Progenitor cell of endocrine pancreas (in vitro differentiated cells): ENCODE results near the gene SLIT3. TPM values are rescaled to one million over a fixed set of nuclear protein-coding genes. Genes with fewer than 3 reads are reported as not detected.

ENCODE experiments used
- DNase-seq: peaks from one replicate; pipeline ENCODE4 v3.0.0; 2021; ENCODE audit warnings: low spot score; ENCODE audit not compliant: unreplicated experiment
- H3K27ac Mint-ChIP-seq: 2 replicates; pipeline ENCODE4 v1.8.0; 2021; ENCODE audit warnings: mild to moderate bottlenecking, moderate library complexity, mixed read lengths
- H3K27me3 Mint-ChIP-seq: 2 replicates; pipeline ENCODE4 v1.8.0; 2021; ENCODE audit warnings: mixed read lengths
- H3K36me3 Mint-ChIP-seq: 2 replicates; pipeline ENCODE4 v1.8.0; 2022; ENCODE audit warnings: mixed read lengths; ENCODE audit not compliant: insufficient read depth
- H3K4me1 Mint-ChIP-seq: 2 replicates; pipeline ENCODE4 v1.8.0; 2021; ENCODE audit warnings: low read depth, mixed read lengths
- H3K4me3 Mint-ChIP-seq: 2 replicates; pipeline ENCODE4 v1.8.0; 2021; ENCODE audit warnings: low read depth, mild to moderate bottlenecking, moderate library complexity, mixed read lengths
- H3K9me3 Mint-ChIP-seq: 2 replicates; pipeline ENCODE4 v1.8.0; 2021; ENCODE audit warnings: low read depth, mixed read lengths
- CTCF ChIP-seq: fragments of 200-600 bp; sonication (generic); IDR thresholded peaks from one replicate; pipeline ENCODE4 v1.5.0; 2021; ENCODE audit warnings: antibody characterized with exemption, mild to moderate bottlenecking; ENCODE audit not compliant: unreplicated experiment
- total RNA-seq: library from RNA; stranded (reverse); gene quantifications from 2 replicates; pipeline ENCODE4 v1.2.1, GENCODE V29; 2021

SLIT3 gene
- total RNA-seq, 1 donor from 2014 or later, result 18.8 TPM

DNA sequence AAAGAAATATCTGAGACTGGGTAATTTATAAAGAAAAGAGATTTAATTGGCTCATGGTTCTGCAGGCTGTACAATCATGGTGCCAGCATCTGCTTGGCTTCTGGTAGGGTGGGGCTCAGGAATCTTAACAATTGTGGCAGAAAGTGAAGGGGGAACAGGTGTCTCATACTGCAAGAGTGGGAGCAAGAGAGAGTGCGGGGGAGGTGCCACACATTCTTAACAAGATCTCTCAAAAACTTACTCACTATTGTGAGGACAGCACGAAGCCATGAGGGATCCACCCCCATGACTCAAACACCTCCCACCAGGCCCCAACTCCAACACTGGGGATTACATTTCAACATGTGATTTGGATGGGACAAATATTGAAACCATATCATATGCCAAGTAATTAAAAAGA, 651.6 kb downstream of the SLIT3 start:
- no peak for DNase-seq
- peaks cover 3% of the 10 kb centered on the region for H3K9me3 Mint-ChIP-seq
- H3K27me3 Mint-ChIP-seq, result no peaks in the 10 kb centered on the region
- TF ChIP-seq CTCF, result no peak
- no peak overlapping the region for H3K27ac Mint-ChIP-seq
- H3K36me3 Mint-ChIP-seq, result peaks cover 4% of the 10 kb centered on the region
- no peak overlapping the region for H3K4me3 Mint-ChIP-seq
- H3K4me1 Mint-ChIP-seq, result no peaks in the 10 kb centered on the region

DNA sequence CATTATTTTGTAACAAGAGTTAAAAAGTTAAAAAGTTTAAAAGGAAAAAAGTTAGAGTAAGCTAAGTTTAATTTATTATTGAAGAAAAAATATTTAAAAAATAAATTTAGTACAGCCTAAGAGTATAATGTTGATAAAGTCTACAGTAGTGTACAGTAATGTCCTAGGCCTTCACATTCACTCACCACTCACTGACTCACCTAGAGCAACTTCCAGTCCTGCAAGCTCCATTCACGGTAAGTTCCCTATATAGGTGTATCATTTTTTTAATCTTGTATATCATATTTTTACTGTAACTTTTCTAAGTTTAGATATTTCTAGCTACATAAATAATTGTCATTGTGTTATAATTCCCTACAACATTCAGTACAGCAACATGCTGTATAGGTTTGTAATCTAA, 652.4 kb downstream of the SLIT3 start:
- Mint-ChIP-seq H3K9me3 (peaks cover 3% of the 10 kb centered on the region), H3K27me3 (no peaks in the 10 kb centered on the region), H3K36me3 (peaks cover 4% of the 10 kb centered on the region), H3K27ac (no peak overlapping the region), H3K4me1 (no peaks in the 10 kb centered on the region), H3K4me3 (no peak overlapping the region)
- DNase-seq, result no peak
- TF ChIP-seq CTCF, result no peak

GRCh38 chr5:168648016-168648415, 652.9 kb downstream of the SLIT3 start:
- peaks cover 4% of the 10 kb centered on the region for H3K36me3 Mint-ChIP-seq
- no peaks in the 10 kb centered on the region for H3K27me3 Mint-ChIP-seq
- no peaks in the 10 kb centered on the region for H3K4me1 Mint-ChIP-seq
- TF ChIP-seq CTCF, result no peak
- H3K27ac Mint-ChIP-seq, result no peak overlapping the region
- H3K9me3 Mint-ChIP-seq, result peaks cover 3% of the 10 kb centered on the region
- DNase-seq, result no peak
- H3K4me3 Mint-ChIP-seq, result no peak overlapping the region

GRCh38 chr5:168647083-168647482, 653.9 kb downstream of the SLIT3 start:
- DNase-seq, result no peak
- no peak overlapping the region for H3K4me3 Mint-ChIP-seq
- no peak for TF ChIP-seq CTCF
- H3K27ac Mint-ChIP-seq, result no peak overlapping the region
- H3K27me3 Mint-ChIP-seq, result no peaks in the 10 kb centered on the region
- peaks cover 3% of the 10 kb centered on the region for H3K9me3 Mint-ChIP-seq
- H3K36me3 Mint-ChIP-seq, result peaks cover 4% of the 10 kb centered on the region
- H3K4me1 Mint-ChIP-seq, result no peaks in the 10 kb centered on the region

DNA sequence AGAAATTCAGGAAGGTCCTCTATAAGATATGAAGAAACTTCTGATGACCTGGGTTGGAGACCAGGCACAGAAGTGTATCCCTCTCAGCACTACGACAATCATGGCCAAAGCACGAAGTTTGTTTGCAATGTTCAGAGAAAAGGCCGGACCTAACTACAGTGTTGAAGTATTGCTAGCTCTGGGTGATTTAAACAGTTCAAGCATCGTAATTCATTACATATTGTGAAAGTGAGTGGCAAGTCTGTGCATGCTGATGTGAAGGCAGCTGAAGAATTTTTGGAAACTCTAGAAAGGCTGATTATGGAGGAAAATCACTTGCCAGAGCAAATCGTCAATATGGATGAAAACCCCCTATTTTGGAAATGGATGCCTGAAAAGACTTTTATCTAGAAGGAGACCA, 654.6 kb downstream of the SLIT3 start:
- TF ChIP-seq CTCF, result no peak
- Mint-ChIP-seq H3K27me3 (no peaks in the 10 kb centered on the region), H3K27ac (no peak overlapping the region), H3K9me3 (peaks cover 3% of the 10 kb centered on the region), H3K4me3 (no peak overlapping the region), H3K4me1 (no peaks in the 10 kb centered on the region), H3K36me3 (peaks cover 4% of the 10 kb centered on the region)
- no peak for DNase-seq

- TF ChIP-seq CTCF, result no peak
- H3K27me3 Mint-ChIP-seq, result no peaks in the 10 kb centered on the region
- no peak overlapping the region for H3K4me3 Mint-ChIP-seq
- DNase-seq, result no peak
- H3K36me3 Mint-ChIP-seq, result peaks cover 4% of the 10 kb centered on the region
- H3K27ac Mint-ChIP-seq, result no peak overlapping the region
- peaks cover 3% of the 10 kb centered on the region for H3K9me3 Mint-ChIP-seq
- no peaks in the 10 kb centered on the region for H3K4me1 Mint-ChIP-seq
These were observed 655.7 kb downstream of the SLIT3 start for GRCh38 chr5:168645195-168645594.
